IPS-15b (cell line): Measurements from ENCODE around the gene TMEM236.

Experiments
- H3K27me3 ChIP-seq: one replicate; pipeline ENCODE4 v1.6.1; 2013; ENCODE audit warnings: low read length; ENCODE audit not compliant: control insufficient read depth, insufficient read depth
- H3K36me3 ChIP-seq: one replicate; pipeline ENCODE4 v1.6.1; 2013; ENCODE audit warnings: low read length; ENCODE audit not compliant: control insufficient read depth, insufficient read depth
- H3K4me1 ChIP-seq: one replicate; pipeline ENCODE4 v1.6.1; 2013; ENCODE audit warnings: mild to moderate bottlenecking, low read length; ENCODE audit not compliant: control insufficient read depth, insufficient read depth
- H3K4me3 ChIP-seq: one replicate; pipeline ENCODE4 v1.5.1; 2013; ENCODE audit warnings: low read depth, low read length
- H3K9ac ChIP-seq: one replicate; pipeline ENCODE4 v1.6.1; 2013; ENCODE audit warnings: low read depth, mild to moderate bottlenecking, low read length
- H3K9me3 ChIP-seq: one replicate; pipeline ENCODE4 v1.6.1; 2013; ENCODE audit warnings: mild to moderate bottlenecking, low read length; ENCODE audit not compliant: control insufficient read depth, insufficient read depth

Gene TMEM236

GRCh38 chr10:17729630-17730029, 22.4 kb upstream of the TMEM236 start:
- H3K9me3 ChIP-seq, result no peaks in the 10 kb centered on the region
- H3K9ac ChIP-seq, result no peak overlapping the region
- no peaks in the 10 kb centered on the region for H3K27me3 ChIP-seq
- H3K36me3 ChIP-seq, result no peaks in the 10 kb centered on the region
- H3K4me3 ChIP-seq, result no peak overlapping the region
- no peaks in the 10 kb centered on the region for H3K4me1 ChIP-seq

- H3K9me3 ChIP-seq, result no peaks in the 10 kb centered on the region
Measured at GRCh38 chr10:17730667-17731066, 21.3 kb upstream of the TMEM236 start.

DNA sequence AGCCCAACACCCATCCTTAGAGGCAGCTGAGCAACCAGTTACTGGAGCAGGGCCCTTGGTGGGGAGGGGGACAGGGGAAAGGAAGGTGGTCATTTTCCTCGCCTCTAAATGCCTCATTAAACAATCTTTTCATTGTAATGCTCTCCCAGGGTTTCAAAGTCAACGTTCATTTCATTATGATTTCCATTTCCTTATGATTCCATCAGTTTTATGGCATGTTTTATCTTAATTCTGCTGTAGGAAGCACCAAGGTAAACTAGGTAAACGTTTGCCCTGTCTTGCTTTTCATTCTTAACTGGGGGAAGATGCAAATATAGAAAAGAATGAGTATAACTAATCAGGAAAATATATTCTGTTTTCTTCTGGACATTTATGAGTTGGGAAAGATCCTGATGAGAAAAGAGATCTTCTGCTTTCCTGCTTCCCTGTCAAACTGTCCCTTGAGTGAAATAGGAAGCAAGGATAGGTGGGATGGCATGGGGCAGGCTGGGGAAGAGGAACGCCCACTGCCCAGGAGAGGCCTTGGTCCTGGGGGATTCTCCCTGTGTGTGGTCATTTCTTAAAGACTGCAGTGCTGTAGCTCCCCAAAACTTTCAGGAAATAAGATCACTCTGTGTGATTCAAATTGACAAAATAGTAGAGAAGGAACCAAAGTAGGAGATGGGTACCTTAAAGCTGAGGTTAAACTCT, 20.5 kb upstream of the TMEM236 start:
- no peaks in the 10 kb centered on the region for H3K4me1 ChIP-seq
- H3K4me3 ChIP-seq, result no peak overlapping the region
- H3K9me3 ChIP-seq, result no peaks in the 10 kb centered on the region
- no peaks in the 10 kb centered on the region for H3K27me3 ChIP-seq
- no peaks in the 10 kb centered on the region for H3K36me3 ChIP-seq
- H3K9ac ChIP-seq, result no peak overlapping the region

More at GRCh38 chr10:17730667-17731066, 21.3 kb upstream of the TMEM236 start:
- H3K9ac ChIP-seq, result no peak overlapping the region
- no peaks in the 10 kb centered on the region for H3K36me3 ChIP-seq
- no peak overlapping the region for H3K4me3 ChIP-seq
- H3K4me1 ChIP-seq, result no peaks in the 10 kb centered on the region
- H3K27me3 ChIP-seq, result no peaks in the 10 kb centered on the region

GRCh38 chr10:17733620-17734019, 18.4 kb upstream of the TMEM236 start:
- Histone ChIP-seq H3K4me3 (no peak overlapping the region), H3K27me3 (no peaks in the 10 kb centered on the region), H3K4me1 (no peaks in the 10 kb centered on the region), H3K9me3 (no peaks in the 10 kb centered on the region), H3K36me3 (no peaks in the 10 kb centered on the region), H3K9ac (no peak overlapping the region)

DNA sequence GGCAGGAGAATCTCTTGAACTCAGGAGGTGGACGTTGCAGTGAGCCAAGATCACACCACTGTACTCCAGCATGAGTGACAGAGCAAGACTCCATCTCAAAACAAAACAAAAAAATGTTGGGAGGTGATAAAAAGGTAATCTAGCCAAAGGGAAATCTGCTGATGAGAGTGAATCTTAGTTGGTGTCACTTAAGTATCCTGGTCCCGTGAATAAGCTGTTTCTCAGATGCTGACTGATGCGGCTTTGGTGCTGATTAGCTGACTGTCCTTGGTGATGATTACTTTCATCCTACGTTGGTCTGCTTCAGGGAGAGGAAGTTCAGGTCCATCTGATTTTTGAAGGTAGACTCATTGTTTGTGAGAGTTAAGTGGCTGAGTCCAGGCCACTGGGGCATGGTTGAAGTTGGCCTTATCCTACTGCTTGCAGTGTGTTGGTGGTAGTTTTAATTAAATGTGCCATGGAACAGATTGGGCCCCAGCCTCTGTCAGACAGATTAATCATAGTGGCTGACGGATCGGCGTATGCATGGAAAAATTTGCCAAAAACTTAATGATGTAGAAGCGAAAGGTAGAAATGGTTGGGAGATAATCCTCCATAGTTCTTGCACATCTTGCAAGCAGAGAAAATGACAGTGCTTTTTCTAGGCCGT, 17.4 kb upstream of the TMEM236 start:
- no peaks in the 10 kb centered on the region for H3K36me3 ChIP-seq
- H3K4me3 ChIP-seq, result no peak overlapping the region
- H3K4me1 ChIP-seq, result no peaks in the 10 kb centered on the region
- H3K27me3 ChIP-seq, result no peaks in the 10 kb centered on the region
- no peak overlapping the region for H3K9ac ChIP-seq
- H3K9me3 ChIP-seq, result no peaks in the 10 kb centered on the region

DNA sequence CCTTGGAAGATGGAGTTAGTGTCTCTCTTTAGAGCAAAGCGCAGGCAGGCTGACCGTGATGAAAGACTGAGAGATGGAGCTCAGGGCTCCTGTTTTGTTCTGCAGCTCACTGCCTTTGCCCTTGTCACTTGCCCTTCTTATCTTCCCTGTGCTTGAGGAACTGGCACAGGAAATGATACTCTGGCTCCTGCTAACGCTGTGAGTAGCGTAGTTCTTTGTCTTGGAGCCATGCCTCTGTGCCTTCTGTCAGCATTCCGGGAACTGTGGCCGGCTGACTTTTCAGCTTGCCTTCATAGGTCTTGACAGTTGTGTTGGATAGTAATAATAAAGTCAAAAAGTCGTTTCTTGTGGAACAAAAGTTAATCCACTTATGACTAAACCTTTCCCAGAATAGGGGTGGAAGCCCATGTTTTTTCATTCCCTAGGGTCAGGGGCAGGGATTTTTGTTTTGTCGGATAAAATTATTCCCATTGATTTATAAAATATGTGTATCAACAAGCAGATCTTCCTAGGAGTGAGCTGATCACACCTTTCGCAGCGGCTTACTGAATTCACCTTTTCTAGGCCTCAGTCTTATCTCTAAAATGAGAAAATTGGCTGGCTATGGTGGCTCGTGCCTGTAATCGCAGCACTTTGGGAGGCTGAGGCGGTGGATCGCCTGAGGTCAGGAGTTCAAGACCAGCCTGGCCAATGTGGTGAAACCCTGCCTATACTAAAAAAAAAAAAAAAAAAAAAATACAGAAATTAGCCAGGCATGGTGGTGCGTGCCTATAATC, 16.6 kb upstream of the TMEM236 start:
- Histone ChIP-seq H3K4me1 (no peaks in the 10 kb centered on the region), H3K9ac (no peak overlapping the region), H3K27me3 (no peaks in the 10 kb centered on the region), H3K9me3 (no peaks in the 10 kb centered on the region), H3K36me3 (no peaks in the 10 kb centered on the region), H3K4me3 (no peak overlapping the region)

DNA sequence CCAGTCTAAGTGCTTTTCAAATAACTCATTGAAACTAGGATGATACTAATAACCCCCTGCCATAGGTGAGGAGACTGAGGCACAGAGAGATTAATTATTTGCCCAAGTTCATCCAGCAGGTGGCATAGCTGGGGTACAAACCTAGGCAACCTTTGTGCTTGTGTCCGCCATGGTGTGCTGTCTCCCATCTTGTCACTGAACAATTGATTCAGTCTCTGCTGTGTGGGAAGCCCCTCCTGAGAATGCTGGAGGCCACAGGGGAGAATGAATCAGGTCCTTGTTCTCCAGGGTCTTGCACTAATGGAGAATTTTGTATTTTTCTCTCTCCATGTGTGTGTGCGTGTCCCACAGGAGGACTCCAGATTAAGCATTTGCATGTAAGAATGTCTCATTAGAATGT, 15.8 kb upstream of the TMEM236 start:
- Histone ChIP-seq H3K36me3 (no peaks in the 10 kb centered on the region), H3K9ac (no peak overlapping the region), H3K9me3 (no peaks in the 10 kb centered on the region), H3K4me1 (no peaks in the 10 kb centered on the region), H3K27me3 (no peaks in the 10 kb centered on the region), H3K4me3 (no peak overlapping the region)

- Histone ChIP-seq H3K9me3 (no peaks in the 10 kb centered on the region), H3K9ac (no peak overlapping the region), H3K27me3 (no peaks in the 10 kb centered on the region), H3K4me1 (no peaks in the 10 kb centered on the region), H3K36me3 (no peaks in the 10 kb centered on the region), H3K4me3 (no peak overlapping the region)
Measured at GRCh38 chr10:17737027-17737965, 14.7 kb upstream of the TMEM236 start.

DNA sequence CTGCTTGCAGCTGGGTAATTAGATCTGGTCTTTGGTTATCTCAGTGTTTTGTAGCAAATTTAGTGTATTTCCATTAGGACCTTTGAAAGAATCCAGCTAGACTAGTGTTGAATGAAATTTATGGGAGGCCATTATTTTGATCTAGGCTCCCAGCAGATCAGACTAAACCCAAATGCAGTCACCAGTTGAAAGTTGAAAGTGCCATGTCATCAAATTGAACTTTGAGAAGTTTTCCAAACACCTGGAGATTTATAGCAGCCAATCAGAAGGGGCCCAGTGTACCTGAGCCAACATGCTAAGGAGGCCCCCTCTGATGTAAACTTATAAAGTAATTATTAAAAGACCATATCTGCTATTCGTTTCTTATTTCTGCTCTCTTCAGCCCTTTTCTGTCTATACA, 11.3 kb upstream of the TMEM236 start:
- Histone ChIP-seq H3K9me3 (no peaks in the 10 kb centered on the region), H3K36me3 (no peaks in the 10 kb centered on the region), H3K4me3 (no peak overlapping the region), H3K9ac (no peak overlapping the region), H3K27me3 (no peaks in the 10 kb centered on the region), H3K4me1 (no peaks in the 10 kb centered on the region)

DNA sequence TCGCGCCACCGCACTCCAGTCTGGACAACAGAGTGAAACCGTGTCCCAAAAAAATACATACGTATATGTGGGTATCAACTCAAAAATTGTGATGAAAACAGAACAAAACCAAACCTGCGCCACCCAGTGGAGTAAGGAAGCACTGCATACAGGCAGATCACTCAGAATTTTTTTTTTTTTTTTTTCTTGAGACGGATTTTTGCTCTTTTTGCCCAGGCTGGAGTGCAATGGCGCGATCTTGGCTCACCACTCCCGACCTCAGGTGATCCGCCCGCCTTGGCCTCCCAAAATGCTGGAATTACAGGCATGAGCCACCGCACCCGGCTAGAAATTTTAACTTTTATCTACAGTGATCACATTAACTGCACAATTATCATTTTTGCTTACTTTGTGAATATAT, 9.1 kb upstream of the TMEM236 start:
- Histone ChIP-seq H3K4me1 (no peaks in the 10 kb centered on the region), H3K9me3 (no peaks in the 10 kb centered on the region), H3K36me3 (no peaks in the 10 kb centered on the region), H3K9ac (no peak overlapping the region), H3K27me3 (no peaks in the 10 kb centered on the region), H3K4me3 (no peak overlapping the region)

DNA sequence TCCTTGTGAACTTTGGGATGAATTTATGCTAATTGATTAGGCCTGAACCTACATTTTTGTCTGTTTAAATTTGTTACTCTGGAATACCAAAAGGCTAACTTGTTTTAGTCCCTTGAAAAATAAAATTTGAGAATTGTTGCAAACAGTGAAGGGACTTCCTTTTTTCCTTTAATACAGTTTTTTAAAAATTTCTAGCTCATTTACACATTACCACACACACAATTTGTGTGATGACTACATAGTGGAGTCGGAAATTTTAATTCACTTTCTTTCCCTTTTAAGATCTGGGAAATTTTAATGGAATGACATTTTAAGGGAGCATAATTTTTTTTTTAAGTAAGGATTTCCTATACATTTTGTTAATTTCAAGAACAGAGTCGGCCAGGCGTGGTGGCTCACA, 8.6 kb upstream of the TMEM236 start:
- Histone ChIP-seq H3K4me1 (no peaks in the 10 kb centered on the region), H3K9ac (no peak overlapping the region), H3K27me3 (no peaks in the 10 kb centered on the region), H3K4me3 (no peak overlapping the region), H3K9me3 (no peaks in the 10 kb centered on the region), H3K36me3 (no peaks in the 10 kb centered on the region)
